Kidney epithelial cell (primary cell): ENCODE results near the gene FABP1. TPM values are rescaled to one million over a fixed set of nuclear protein-coding genes. Genes with fewer than 3 reads are reported as not detected.

Experiments used
- DNase-seq: peaks from one replicate; pipeline ENCODE4 v3.0.0-alpha.2; 2010; ENCODE audit warnings: low read depth
- H3K27me3 ChIP-seq: 2 replicates; pipeline ENCODE4 v1.6.0; 2011; ENCODE audit warnings: low read length; ENCODE audit not compliant: control insufficient read depth, insufficient read depth
- H3K36me3 ChIP-seq: 2 replicates; pipeline ENCODE4 v1.5.1; 2011; ENCODE audit warnings: low read length; ENCODE audit not compliant: control insufficient read depth, insufficient read depth
- H3K4me3 ChIP-seq: 2 replicates; pipeline ENCODE4 v1.5.1; 2011; ENCODE audit warnings: low read depth, mild to moderate bottlenecking, control low read depth, low read length
- CTCF ChIP-seq: IDR thresholded peaks from 2 replicates; pipeline ENCODE4 v1.5.1; 2011; ENCODE audit warnings: mild to moderate bottlenecking, moderate library complexity, low read length, control low read depth, inconsistent platforms; ENCODE audit not compliant: insufficient read depth, poor library complexity, severe bottlenecking
- total RNA-seq: library from RNA; depleted of rRNA; stranded (reverse); fragments of >200 nt; gene quantifications from 2 replicates; pipeline ENCODE4 v1.2.3, GENCODE V29; 2015

Gene FABP1
- total RNA-seq, 1 donor from 2014 or later: not detected

- no peaks in the 10 kb centered on the region for H3K36me3 ChIP-seq
- no peaks in the 10 kb centered on the region for H3K27me3 ChIP-seq
- no peak overlapping the region for H3K4me3 ChIP-seq
- DNase-seq: no peak
- no peak for TF ChIP-seq CTCF
These were observed 857 bp downstream of the FABP1 start for GRCh38 chr2:88126772-88127637.

GRCh38 chr2:88125924-88126771, 1.7 kb downstream of the FABP1 start:
- no peak for TF ChIP-seq CTCF
- no peak for DNase-seq
- Histone ChIP-seq H3K36me3 (no peaks in the 10 kb centered on the region), H3K4me3 (no peak overlapping the region), H3K27me3 (no peaks in the 10 kb centered on the region)

- no peaks in the 10 kb centered on the region for H3K27me3 ChIP-seq
These were observed 2.4 kb downstream of the FABP1 start for GRCh38 chr2:88125344-88125923.

GRCh38 chr2:88123975-88124917, 3.6 kb downstream of the FABP1 start:
- no peak for TF ChIP-seq CTCF
- Histone ChIP-seq H3K4me3 (no peak overlapping the region), H3K36me3 (no peaks in the 10 kb centered on the region), H3K27me3 (no peaks in the 10 kb centered on the region)
- DNase-seq: no peak

More at GRCh38 chr2:88125344-88125923, 2.4 kb downstream of the FABP1 start:
- no peak for TF ChIP-seq CTCF
- no peak for DNase-seq
- Histone ChIP-seq H3K4me3 (no peak overlapping the region), H3K36me3 (no peaks in the 10 kb centered on the region)
